ENCODE data around the gene TLR1. TPM values are rescaled to one million over a fixed set of nuclear protein-coding genes. Genes with fewer than 3 reads are reported as not detected.

TLR1 gene
- total RNA-seq, 1 donor from 2014 or later = 0.98 TPM

- DNase-seq (ENCODE audit: low read depth) = no peak
- no peak overlapping the region for H3K4me3 ChIP-seq (ENCODE audit: low read depth, low read length)
- TF ChIP-seq, protein P1, sequence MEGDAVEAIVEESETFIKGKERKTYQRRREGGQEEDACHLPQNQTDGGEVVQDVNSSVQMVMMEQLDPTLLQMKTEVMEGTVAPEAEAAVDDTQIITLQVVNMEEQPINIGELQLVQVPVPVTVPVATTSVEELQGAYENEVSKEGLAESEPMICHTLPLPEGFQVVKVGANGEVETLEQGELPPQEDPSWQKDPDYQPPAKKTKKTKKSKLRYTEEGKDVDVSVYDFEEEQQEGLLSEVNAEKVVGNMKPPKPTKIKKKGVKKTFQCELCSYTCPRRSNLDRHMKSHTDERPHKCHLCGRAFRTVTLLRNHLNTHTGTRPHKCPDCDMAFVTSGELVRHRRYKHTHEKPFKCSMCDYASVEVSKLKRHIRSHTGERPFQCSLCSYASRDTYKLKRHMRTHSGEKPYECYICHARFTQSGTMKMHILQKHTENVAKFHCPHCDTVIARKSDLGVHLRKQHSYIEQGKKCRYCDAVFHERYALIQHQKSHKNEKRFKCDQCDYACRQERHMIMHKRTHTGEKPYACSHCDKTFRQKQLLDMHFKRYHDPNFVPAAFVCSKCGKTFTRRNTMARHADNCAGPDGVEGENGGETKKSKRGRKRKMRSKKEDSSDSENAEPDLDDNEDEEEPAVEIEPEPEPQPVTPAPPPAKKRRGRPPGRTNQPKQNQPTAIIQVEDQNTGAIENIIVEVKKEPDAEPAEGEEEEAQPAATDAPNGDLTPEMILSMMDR (conservative IDR thresholded peaks at IDR 0.05; ENCODE audit: low read depth, low read length) = no peak
These were observed 39.2 kb downstream of the TLR1 start for GRCh38 chr4:38765382-38765781.

- DNase-seq (ENCODE audit: low read depth) = no peak
- H3K4me3 ChIP-seq (ENCODE audit: low read depth, low read length) = no peak overlapping the region
- TF ChIP-seq, protein P1 (conservative IDR thresholded peaks at IDR 0.05; ENCODE audit: low read depth, low read length) = no peak
These were observed 40.3 kb downstream of the TLR1 start for GRCh38 chr4:38764277-38764676.

GRCh38 chr4:38762560-38762959, 42.0 kb downstream of the TLR1 start:
- DNase-seq (ENCODE audit: low read depth) = no peak
- TF ChIP-seq, protein P1 (conservative IDR thresholded peaks at IDR 0.05; ENCODE audit: low read depth, low read length) = no peak
- no peak overlapping the region for H3K4me3 ChIP-seq (ENCODE audit: low read depth, low read length)

DNA sequence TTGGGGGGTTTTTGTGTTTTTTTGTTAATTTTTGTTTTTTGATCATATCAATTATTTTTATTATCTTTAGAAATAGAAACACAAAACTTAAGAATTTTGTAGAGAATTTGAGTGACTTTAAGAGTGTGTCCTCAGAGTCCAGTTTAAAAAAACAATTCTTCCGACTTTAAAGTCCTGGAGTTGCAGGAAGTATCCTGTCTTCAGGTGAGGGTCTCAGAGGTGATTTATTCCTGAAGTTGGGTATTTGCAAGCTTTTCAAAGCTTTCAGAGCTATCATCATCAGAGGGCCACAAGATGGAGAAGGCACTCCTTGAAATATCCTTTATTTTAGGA, 44.8 kb downstream of the TLR1 start:
- no peak for DNase-seq (ENCODE audit: low read depth)
- no peak overlapping the region for H3K4me3 ChIP-seq (ENCODE audit: low read depth, low read length)
- TF ChIP-seq, protein P1 (conservative IDR thresholded peaks at IDR 0.05; ENCODE audit: low read depth, low read length) = no peak

DNA sequence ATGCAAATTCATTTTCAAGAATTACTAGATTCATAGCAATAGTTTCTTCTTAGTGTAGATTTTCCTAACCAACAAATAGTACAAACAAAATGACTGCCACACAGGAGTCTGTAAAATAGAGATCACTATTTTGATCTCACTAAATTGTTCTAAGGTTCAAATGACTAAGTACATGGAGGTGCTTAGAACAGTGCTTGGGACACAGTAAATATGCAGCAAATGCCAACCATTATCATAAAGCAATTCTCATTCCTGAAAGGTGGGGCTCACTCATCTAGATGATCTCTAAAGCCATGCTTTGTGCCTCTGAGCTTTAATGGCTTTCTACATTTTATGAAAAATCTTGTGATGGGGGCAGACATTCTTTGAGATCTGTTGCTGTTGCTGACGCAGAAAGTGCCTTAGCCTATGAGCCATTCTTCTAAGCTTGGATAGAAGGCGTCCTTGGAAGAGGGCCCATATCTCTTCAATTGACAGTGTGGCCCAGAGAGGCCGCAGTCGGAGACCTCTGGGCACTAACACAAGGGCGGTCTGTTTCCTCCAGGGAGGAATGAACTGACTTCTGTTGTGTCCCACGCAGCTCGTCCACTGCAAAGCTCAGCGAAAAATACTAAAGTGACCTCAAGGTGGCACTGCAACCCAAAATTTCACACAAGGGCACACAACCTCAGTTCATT, 45.3 kb downstream of the TLR1 start:
- TF ChIP-seq, protein P1 (conservative IDR thresholded peaks at IDR 0.05; ENCODE audit: low read depth, low read length) = peak; percentile 68
- no peak overlapping the region for H3K4me3 ChIP-seq (ENCODE audit: low read depth, low read length)
- DNase-seq (ENCODE audit: low read depth) = no peak

GRCh38 chr4:38757945-38758600, 46.5 kb downstream of the TLR1 start:
- DNase-seq (ENCODE audit: low read depth) = no peak
- TF ChIP-seq, protein P1 (conservative IDR thresholded peaks at IDR 0.05; ENCODE audit: low read depth, low read length) = peak; percentile 62
- no peak overlapping the region for H3K4me3 ChIP-seq (ENCODE audit: low read depth, low read length)

Measured in epithelial cell of proximal tubule (primary cell).